ENCODE data around the gene MPPED1. TPM values are rescaled to one million over a fixed set of nuclear protein-coding genes. Genes with fewer than 3 reads are reported as not detected.
A peak's percentile ranks its signal among the peaks of the same experiment; 100 is the strongest.

Gene MPPED1
- total RNA-seq, 1 experiment from 2014 or later, result 0.28 TPM

GRCh38 chr22:43411040-43411868 lies 560 bp upstream of the MPPED1 start:
- Histone ChIP-seq H4K91ac (ENCODE audit: insufficient read length, low read depth, low read length) (no peak overlapping the region), H3K14ac (ENCODE audit: insufficient read depth, low read length) (no peak overlapping the region), H3K9ac (ENCODE audit: extremely low read depth, insufficient read length, low read length) (no peak overlapping the region), H4K5ac (ENCODE audit: insufficient read length, low read depth, low read length) (no peak overlapping the region), H3K9me3 (ENCODE audit: control insufficient read depth, low read depth, low read length) (no peaks in the 10 kb centered on the region), H3K27ac (ENCODE audit: insufficient read length, low read depth, low read length) (no peak overlapping the region), H2BK120ac (ENCODE audit: low read depth, low read length, poor library complexity, severe bottlenecking) (no peak overlapping the region), H2BK15ac (ENCODE audit: low read depth, low read length) (no peak overlapping the region), H2BK12ac (ENCODE audit: insufficient read length, low read depth, low read length) (no peak overlapping the region), H3K79me2 (ENCODE audit: insufficient read depth, low read length) (no peaks in the 10 kb centered on the region), H2AK5ac (ENCODE audit: insufficient read length, low read length) (no peak overlapping the region), H3K18ac (ENCODE audit: insufficient read length, low read depth, low read length) (no peak overlapping the region), H3K79me1 (ENCODE audit: insufficient read depth, low read depth, low read length, poor library complexity, severe bottlenecking) (no peaks in the 10 kb centered on the region), H2AFZ (ENCODE audit: low read length) (no peak overlapping the region), H2BK20ac (ENCODE audit: low read depth, low read length, poor library complexity, severe bottlenecking) (no peak overlapping the region), H3K4ac (ENCODE audit: low read depth, low read length) (no peak overlapping the region), H3K23ac (ENCODE audit: insufficient read length, low read depth, low read length) (no peak overlapping the region), H3K4me1 (ENCODE audit: insufficient read depth, low read length) (no peaks in the 10 kb centered on the region), H2BK5ac (ENCODE audit: insufficient read length, low read length) (no peak overlapping the region), H4K8ac (replicated peaks; ENCODE audit: insufficient read length, low read depth, low read length) (no peak overlapping the region), H3K23me2 (ENCODE audit: insufficient read length, low read depth, low read length, poor library complexity, severe bottlenecking) (no peaks in the 10 kb centered on the region), H3T11ph (ENCODE audit: low read length) (no peak overlapping the region), H3K56ac (ENCODE audit: insufficient read length, low read depth, low read length) (no peak overlapping the region), H3K4me2 (ENCODE audit: insufficient read depth, insufficient read length, low read length) (no peak overlapping the region), H4K20me1 (ENCODE audit: control insufficient read depth, insufficient read depth, insufficient read length) (no peaks in the 10 kb centered on the region), H3K27me3 (ENCODE audit: insufficient read depth, low read length) (peaks cover 13% of the 10 kb centered on the region; the same call in 1 of the 2 replicates)
- WGBS (ENCODE audit: extremely low coverage, insufficient read length, low lambda C conversion rate), result no CpG with 5 or more reads among the region's 83 CpGs
- Mint-ChIP-seq H3K4me1 (peaks cover 6 to 21% of the 10 kb centered on the region in 2 experiments), H3K9me3 (no peaks in the 10 kb centered on the region), H3K27me3 (ENCODE audit: low read depth) (peaks cover 71% of the 10 kb centered on the region), H3K27ac (no peak overlapping the region), H3K36me3 (ENCODE audit: insufficient read depth in 1 of 3, low read depth in 3 of 3) (no peaks in the 10 kb centered on the region), H3K4me3 (peak overlapping the region; percentile 61 to 81)
- TF ChIP-seq CTCF (conservative IDR thresholded peaks at IDR 0.05), result no peak
- DNase-seq, result no peak

Data from H9 (cell line).